Stimulated activated CD4-positive, alpha-beta T cell treated with anti-CD3 and anti-CD28 coated beads, Interleukin-4, amount 100 ng/mL, for 24 hours (primary cell): ENCODE data around the gene SOX10.

Experiments used
- DNase-seq: peaks from one replicate; pipeline ENCODE4 v3.0.0-alpha.2; 2020

The SOX10 gene

GRCh38 chr22:38016182-38017151 is 32.1 kb upstream of the SOX10 start:
- no peak for DNase-seq

GRCh38 chr22:38014083-38014482 is 29.7 kb upstream of the SOX10 start:
- DNase-seq, result no peak

- no peak for DNase-seq
These were observed 28.3 kb upstream of the SOX10 start for GRCh38 chr22:38012604-38013072.

- no peak for DNase-seq
These were observed 24.8 kb upstream of the SOX10 start for GRCh38 chr22:38009000-38009806.

- DNase-seq, result no peak
These were observed 23.1 kb upstream of the SOX10 start for GRCh38 chr22:38007330-38007902.

GRCh38 chr22:38006906-38007305 is 22.6 kb upstream of the SOX10 start:
- no peak for DNase-seq

GRCh38 chr22:38005943-38006342 is 21.6 kb upstream of the SOX10 start:
- no peak for DNase-seq

GRCh38 chr22:37999640-38000272 is 15.4 kb upstream of the SOX10 start:
- DNase-seq, result no peak

- DNase-seq, result no peak
These were observed 14.9 kb upstream of the SOX10 start for GRCh38 chr22:37999236-37999635.

- no peak for DNase-seq
These were observed 14.2 kb upstream of the SOX10 start for GRCh38 chr22:37998543-37998942.

GRCh38 chr22:37996515-37997246 is 12.3 kb upstream of the SOX10 start:
- DNase-seq, result no peak

GRCh38 chr22:37996079-37996478 is 11.7 kb upstream of the SOX10 start:
- no peak for DNase-seq

- no peak for DNase-seq
These were observed 11.1 kb upstream of the SOX10 start for GRCh38 chr22:37995460-37995859.

- DNase-seq, result no peak
These were observed 10.6 kb upstream of the SOX10 start for GRCh38 chr22:37994982-37995381.

GRCh38 chr22:37994049-37994448 is 9.7 kb upstream of the SOX10 start:
- no peak for DNase-seq

GRCh38 chr22:37991731-37992442 is 7.5 kb upstream of the SOX10 start:
- DNase-seq, result no peak

- DNase-seq, result no peak
These were observed 6.5 kb upstream of the SOX10 start for GRCh38 chr22:37990862-37991261.

- no peak for DNase-seq
These were observed 5.9 kb upstream of the SOX10 start for GRCh38 chr22:37990301-37990700.

- no peak for DNase-seq
These were observed 5.0 kb upstream of the SOX10 start for GRCh38 chr22:37989146-37990045.

GRCh38 chr22:37986371-37986770 is 2.0 kb upstream of the SOX10 start:
- DNase-seq, result no peak
